Hepatic stellate cell (primary cell): ENCODE data around the gene TIMP3.

Experiments
- DNase-seq: peaks from one replicate; pipeline ENCODE4 v3.0.0; 2011; ENCODE audit warnings: low spot score

Gene TIMP3

GRCh38 chr22:32882774-32883530 is 81.4 kb downstream of the TIMP3 start:
- DNase-seq = no peak

GRCh38 chr22:32887324-32887980 is 85.9 kb downstream of the TIMP3 start:
- DNase-seq = no peak

- DNase-seq = no peak
Measured at GRCh38 chr22:32888976-32889375, 87.5 kb downstream of the TIMP3 start.

- no peak for DNase-seq
Measured at GRCh38 chr22:32896891-32897290, 95.4 kb downstream of the TIMP3 start.

- no peak for DNase-seq
Measured at GRCh38 chr22:32897400-32897799, 95.9 kb downstream of the TIMP3 start.

GRCh38 chr22:32900886-32901635 is 99.6 kb downstream of the TIMP3 start:
- no peak for DNase-seq

- DNase-seq = no peak
Measured at GRCh38 chr22:32901925-32902324, 100.4 kb downstream of the TIMP3 start.

GRCh38 chr22:32903507-32903906 is 102.0 kb downstream of the TIMP3 start:
- no peak for DNase-seq

GRCh38 chr22:32904044-32904443 is 102.5 kb downstream of the TIMP3 start:
- peak; percentile 37 for DNase-seq

- no peak for DNase-seq
Measured at GRCh38 chr22:32905400-32905799, 103.9 kb downstream of the TIMP3 start.

GRCh38 chr22:32909581-32910428 is 108.3 kb downstream of the TIMP3 start:
- DNase-seq = no peak

- DNase-seq = no peak
Measured at GRCh38 chr22:32910429-32910772, 108.9 kb downstream of the TIMP3 start.

- no peak for DNase-seq
Measured at GRCh38 chr22:32911503-32911902, 110.0 kb downstream of the TIMP3 start.
